Ascending aorta (tissue), 2 donors: ENCODE results near the gene SEC14L3. TPM values are rescaled to one million over a fixed set of nuclear protein-coding genes. Genes with fewer than 3 reads are reported as not detected.

Source experiments
- DNase-seq, 2 donors: peaks; one replicate each; pipeline ENCODE4 v3.0.0-alpha.2; 2019; ENCODE audit warnings: low spot score in 2 of 2
- H3K27ac ChIP-seq, 2 donors: fragments of 200-600 bp; sonication (generic); one replicate each; pipeline ENCODE4 v1.5.1; 2016 to 2017; ENCODE audit warnings: mild to moderate bottlenecking in 1 of 2
- H3K27me3 ChIP-seq: fragments of 200-600 bp; sonication (generic); one replicate; pipeline ENCODE4 v1.5.1; 2017
- H3K36me3 ChIP-seq, 2 donors: fragments of 200-600 bp; sonication (generic); one replicate each; pipeline ENCODE4 v1.5.1; 2016
- H3K4me1 ChIP-seq, 2 donors: fragments of 200-600 bp; sonication (generic); one replicate each; pipeline ENCODE4 v1.5.1; 2016 to 2017; ENCODE audit warnings: mild to moderate bottlenecking in 1 of 2
- H3K4me3 ChIP-seq, 2 donors: fragments of 200-600 bp; sonication (generic); one replicate each; pipeline ENCODE4 v1.5.1; 2016 to 2017; ENCODE audit warnings: mild to moderate bottlenecking in 1 of 2
- H3K9me3 ChIP-seq, 2 donors: fragments of 200-600 bp; sonication (generic); one replicate each; pipeline ENCODE4 v1.5.1; 2016
- intact Hi-C: fragments of 100-400 bp; cut with DNase I; formaldehyde crosslinking; loops from one replicate; pipeline ENCODE4 v1.15.1; 2023
- total RNA-seq: library from RNA; depleted of rRNA; stranded (reverse); fragments of >200 nt; gene quantifications from one replicate; pipeline ENCODE4 v1.1.0, GENCODE V29; 2016
- TF ChIP-seq, protein P1 (sequence below), 3 experiments: fragments of 200-600 bp in 2 of 3; fragments of 450-650 bp in 1 of 3; sonication (generic) in 2 of 3; IDR thresholded peaks; one replicate each; pipeline ENCODE4 v1.5.1; 2016 to 2019; ENCODE audit warnings: antibody characterized with exemption in 3 of 3, mild to moderate bottlenecking in 1 of 3, moderate library complexity in 1 of 3

Gene SEC14L3
- total RNA-seq, 1 donor from 2014 or later, result not detected

DNA sequence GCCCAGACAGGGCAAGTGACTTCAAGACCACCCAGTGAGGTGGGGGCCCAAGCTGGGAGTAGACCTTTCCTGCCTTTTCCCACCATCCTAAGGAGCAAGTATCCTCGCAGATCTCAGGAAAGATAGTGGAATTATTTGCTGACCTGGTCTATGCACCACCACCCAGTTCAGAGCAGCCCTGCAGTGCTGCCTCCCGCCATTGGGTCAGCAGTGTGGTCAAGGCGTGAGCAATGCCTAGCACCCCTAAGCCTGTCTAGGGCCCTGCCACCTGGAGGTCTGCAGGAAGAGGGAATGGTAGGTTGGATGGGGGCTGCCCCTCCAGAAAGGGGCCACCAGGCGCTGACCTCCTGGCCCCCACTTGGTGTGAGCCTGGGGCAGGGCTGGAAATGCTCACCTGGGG, 39.7 kb downstream of the SEC14L3 start:
- H3K9me3 ChIP-seq, result no peaks in the 10 kb centered on the region
- no peak for DNase-seq
- no peaks in the 10 kb centered on the region for H3K36me3 ChIP-seq
- no peaks in the 10 kb centered on the region for H3K27me3 ChIP-seq
- TF ChIP-seq, protein P1, sequence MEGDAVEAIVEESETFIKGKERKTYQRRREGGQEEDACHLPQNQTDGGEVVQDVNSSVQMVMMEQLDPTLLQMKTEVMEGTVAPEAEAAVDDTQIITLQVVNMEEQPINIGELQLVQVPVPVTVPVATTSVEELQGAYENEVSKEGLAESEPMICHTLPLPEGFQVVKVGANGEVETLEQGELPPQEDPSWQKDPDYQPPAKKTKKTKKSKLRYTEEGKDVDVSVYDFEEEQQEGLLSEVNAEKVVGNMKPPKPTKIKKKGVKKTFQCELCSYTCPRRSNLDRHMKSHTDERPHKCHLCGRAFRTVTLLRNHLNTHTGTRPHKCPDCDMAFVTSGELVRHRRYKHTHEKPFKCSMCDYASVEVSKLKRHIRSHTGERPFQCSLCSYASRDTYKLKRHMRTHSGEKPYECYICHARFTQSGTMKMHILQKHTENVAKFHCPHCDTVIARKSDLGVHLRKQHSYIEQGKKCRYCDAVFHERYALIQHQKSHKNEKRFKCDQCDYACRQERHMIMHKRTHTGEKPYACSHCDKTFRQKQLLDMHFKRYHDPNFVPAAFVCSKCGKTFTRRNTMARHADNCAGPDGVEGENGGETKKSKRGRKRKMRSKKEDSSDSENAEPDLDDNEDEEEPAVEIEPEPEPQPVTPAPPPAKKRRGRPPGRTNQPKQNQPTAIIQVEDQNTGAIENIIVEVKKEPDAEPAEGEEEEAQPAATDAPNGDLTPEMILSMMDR (IDR thresholded peaks at IDR 0.05), result no peak
- intact Hi-C loops, result no loop called here
- H3K4me1 ChIP-seq, result no peaks in the 10 kb centered on the region
- H3K27ac ChIP-seq, result no peak overlapping the region
- H3K4me3 ChIP-seq, result no peak overlapping the region

DNA sequence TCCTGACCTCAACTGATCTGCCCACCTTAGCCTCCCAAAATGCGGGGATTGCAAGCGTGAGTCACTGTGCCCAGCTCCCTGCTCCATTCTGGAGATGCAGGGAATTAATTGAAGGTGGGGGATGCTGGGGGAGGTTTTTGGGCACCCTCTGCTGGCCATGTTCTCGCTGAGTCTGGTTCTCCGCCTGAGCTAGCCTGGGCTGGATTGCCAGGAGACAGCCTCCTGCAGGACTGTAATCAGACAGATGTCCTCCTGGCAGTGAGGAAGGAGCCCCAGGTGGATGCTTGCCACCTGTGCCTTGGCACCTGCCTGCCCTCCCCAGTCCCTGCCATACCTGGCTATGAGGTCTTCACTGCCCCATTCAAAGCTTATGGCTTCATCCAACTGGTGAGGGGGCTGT, 40.9 kb downstream of the SEC14L3 start:
- no peaks in the 10 kb centered on the region for H3K27me3 ChIP-seq
- intact Hi-C loops, result no loop called here
- no peak overlapping the region for H3K27ac ChIP-seq
- H3K36me3 ChIP-seq, result no peaks in the 10 kb centered on the region
- H3K4me1 ChIP-seq, result peaks cover 0 to 1% of the 10 kb centered on the region in 2 donors
- no peak for DNase-seq
- TF ChIP-seq, protein P1 (IDR thresholded peaks at IDR 0.05), result no peak
- no peak overlapping the region for H3K4me3 ChIP-seq
- no peaks in the 10 kb centered on the region for H3K9me3 ChIP-seq

DNA sequence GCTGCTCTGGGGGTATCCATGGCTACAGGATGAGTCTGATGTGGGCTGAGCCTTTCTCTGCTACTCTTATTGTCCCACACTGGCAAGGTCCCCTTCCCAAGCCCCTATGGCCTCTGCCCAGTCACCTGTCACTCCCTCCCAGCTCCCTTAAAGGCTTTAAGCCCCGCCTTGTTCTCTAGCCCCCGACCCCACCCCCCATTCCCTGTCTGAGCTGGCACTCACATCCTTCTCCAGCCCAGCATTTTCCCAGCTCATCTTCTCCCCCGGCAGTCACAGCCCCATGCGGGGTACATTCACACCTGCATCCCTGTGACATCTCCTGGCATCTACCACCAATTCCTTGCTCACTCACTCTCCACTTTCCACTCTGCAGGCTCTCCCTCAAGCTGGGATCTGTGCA, 41.9 kb downstream of the SEC14L3 start:
- Histone ChIP-seq H3K4me1 (peaks cover 1 to 11% of the 10 kb centered on the region in 2 donors), H3K36me3 (no peaks in the 10 kb centered on the region), H3K27ac (no peak overlapping the region), H3K4me3 (no peak overlapping the region), H3K9me3 (no peaks in the 10 kb centered on the region), H3K27me3 (no peaks in the 10 kb centered on the region)
- intact Hi-C loops, result loop anchor here (10.0 kb wide), 2 partner anchors 675 to 825 kb away; partner anchors contain the start of genes NF2 and SELENOM
- no peak for DNase-seq
- TF ChIP-seq, protein P1 (IDR thresholded peaks at IDR 0.05), result no peak

DNA sequence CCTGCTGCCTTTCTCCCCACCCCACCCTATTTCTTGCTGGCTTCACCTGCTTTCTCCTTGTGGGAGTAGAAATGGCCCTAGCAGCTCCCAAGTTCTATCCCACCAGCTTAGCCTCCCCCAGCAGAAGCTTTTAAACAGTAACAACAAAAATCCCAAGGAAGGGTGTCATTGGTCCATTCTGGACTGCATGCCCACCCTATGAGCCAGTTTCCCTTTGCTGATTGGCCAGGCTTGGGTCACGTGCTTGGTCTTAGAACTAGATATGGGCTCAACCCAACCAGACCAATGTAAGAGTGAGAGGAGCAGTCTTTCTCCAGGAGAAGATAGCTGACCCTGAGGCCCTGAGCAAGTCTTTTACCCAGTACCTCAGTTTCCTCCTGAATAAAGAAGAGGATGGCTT, 43.9 kb downstream of the SEC14L3 start:
- no peaks in the 10 kb centered on the region for H3K36me3 ChIP-seq
- TF ChIP-seq, protein P1 (IDR thresholded peaks at IDR 0.05), result no peak
- H3K4me3 ChIP-seq, result no peak overlapping the region
- no peaks in the 10 kb centered on the region for H3K27me3 ChIP-seq
- peaks cover 7 to 17% of the 10 kb centered on the region in 2 donors for H3K4me1 ChIP-seq
- intact Hi-C loops, result loop anchor here (10.0 kb wide), 2 partner anchors 677 to 823 kb away; partner anchors contain the start of genes NF2 and SELENOM
- no peaks in the 10 kb centered on the region for H3K9me3 ChIP-seq
- DNase-seq, result no peak
- no peak overlapping the region for H3K27ac ChIP-seq

DNA sequence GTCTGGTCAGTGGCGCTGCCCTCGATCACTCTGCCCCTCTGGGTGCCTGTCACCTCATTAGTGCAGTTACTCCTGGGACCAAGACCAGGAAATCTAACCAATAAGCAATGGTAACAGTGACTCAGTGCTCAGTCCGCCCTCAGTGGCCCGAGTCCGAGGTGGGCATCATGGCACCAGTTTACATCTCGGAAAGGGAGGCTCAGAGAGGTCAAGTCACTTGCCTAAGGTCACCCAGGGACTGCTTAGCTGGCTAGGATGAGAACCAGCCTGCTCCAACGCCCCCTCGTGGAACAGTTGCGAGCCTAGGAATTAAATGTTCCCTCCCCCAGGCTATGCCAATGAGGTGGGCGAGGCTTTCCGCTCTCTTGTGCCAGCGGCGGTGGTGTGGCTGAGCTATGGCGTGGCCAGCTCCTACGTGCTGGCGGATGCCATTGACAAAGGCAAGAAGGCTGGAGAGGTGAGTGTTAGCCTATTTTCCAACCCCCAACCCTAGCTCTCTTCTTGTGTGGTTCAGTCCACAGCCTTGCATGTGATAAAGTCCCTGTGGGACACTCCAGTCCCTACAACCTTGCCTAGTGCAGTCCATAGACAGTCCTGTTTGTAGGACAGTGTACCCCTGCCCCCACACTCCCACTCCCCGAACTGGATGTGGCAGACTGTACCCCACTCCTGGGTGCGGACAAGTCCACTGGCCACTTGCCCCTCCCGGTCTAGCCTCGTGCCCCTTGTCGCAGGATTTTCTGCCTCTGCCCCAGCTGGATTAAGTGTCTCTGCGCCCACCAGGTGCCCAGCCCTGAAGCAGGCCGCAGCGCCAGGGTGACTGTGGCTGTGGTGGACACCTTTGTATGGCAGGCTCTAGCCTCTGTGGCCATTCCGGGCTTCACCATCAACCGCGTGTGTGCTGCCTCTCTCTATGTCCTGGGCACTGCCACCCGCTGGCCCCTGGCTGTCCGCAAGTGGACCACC, 45.1 kb downstream of the SEC14L3 start:
- TF ChIP-seq, protein P1 (IDR thresholded peaks at IDR 0.05), result peak; percentile 48 to 69 (median 59)
- intact Hi-C loops, result loop anchor here (1.0 to 10.0 kb wide), 3 partner anchors 138 to 822 kb away; partner anchors contain the start of genes NF2 and SELENOM
- H3K4me1 ChIP-seq, result peaks cover 14 to 26% of the 10 kb centered on the region in 2 donors
- peak; percentile 39 to 92 for DNase-seq
- no peaks in the 10 kb centered on the region for H3K9me3 ChIP-seq
- H3K27ac ChIP-seq, result peak overlapping the region; percentile 66 to 80
- H3K27me3 ChIP-seq, result no peaks in the 10 kb centered on the region
- no peaks in the 10 kb centered on the region for H3K36me3 ChIP-seq
- H3K4me3 ChIP-seq, result peak overlapping the region; percentile 63 to 86
